HG02852 (cell line): ENCODE measurements around the gene CTSV.
"Not testable (repeated sequence)": the region's sequence is repeated elsewhere in the genome, so short reads cannot be mapped to it uniquely, and the experiment has no call there.

ENCODE experiments used
- ATAC-seq: cut with Tn5 transposase; IDR thresholded peaks from one replicate; pipeline ENCODE4 v1.9.1; 2021; ENCODE audit warnings: mild to moderate bottlenecking, moderate library complexity; ENCODE audit not compliant: unreplicated experiment

The CTSV gene

GRCh38 chr9:97045300-97045699 lies 6.4 kb upstream of the CTSV start:
- no peak for ATAC-seq

DNA sequence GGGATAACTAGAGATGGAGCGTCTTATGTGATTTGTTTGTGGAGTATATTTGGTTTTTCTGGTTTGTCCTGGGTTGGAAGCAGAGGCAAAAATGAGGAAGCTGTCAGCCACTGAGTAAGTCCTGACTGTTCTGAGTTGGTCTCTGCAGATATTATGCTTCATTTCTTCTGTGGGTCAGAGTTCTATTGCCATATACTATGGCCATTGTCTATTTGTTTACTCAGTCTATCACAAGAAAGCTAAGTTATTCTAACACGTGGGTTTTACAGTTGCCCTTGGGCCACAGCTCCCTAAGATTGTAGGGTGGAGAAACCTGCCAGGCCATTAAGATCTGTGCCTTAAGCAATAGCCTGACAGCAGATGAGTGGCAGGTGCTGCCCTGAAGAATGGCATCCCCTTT lies 3.0 kb upstream of the CTSV start:
- ATAC-seq = no peak

DNA sequence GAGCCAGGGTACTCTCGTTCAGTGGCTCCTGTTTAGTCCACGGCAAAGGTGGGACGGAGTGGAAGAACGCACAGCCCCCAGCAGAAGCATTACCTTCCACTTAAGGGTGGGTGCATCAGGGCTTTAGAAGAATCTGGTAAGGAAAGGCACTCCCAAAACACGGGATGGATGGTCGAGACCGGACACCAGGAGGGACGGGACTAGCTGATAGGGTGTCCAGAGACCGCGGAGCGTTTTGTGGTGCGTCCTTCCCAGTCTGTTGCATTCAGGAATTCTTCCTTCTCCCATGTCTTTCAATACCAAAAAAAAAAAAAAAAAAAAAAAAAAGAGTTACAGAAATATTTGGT lies 545 bp upstream of the CTSV start:
- ATAC-seq = peak; percentile 24

GRCh38 chr9:97023505-97023904 lies 15.4 kb downstream of the CTSV start:
- ATAC-seq = not testable (repeated sequence)

- ATAC-seq = peak; percentile 75
These were observed 25.5 kb downstream of the CTSV start for GRCh38 chr9:97013151-97014132.

- peak; percentile 71 for ATAC-seq
These were observed 26.3 kb downstream of the CTSV start for GRCh38 chr9:97012617-97013016.

DNA sequence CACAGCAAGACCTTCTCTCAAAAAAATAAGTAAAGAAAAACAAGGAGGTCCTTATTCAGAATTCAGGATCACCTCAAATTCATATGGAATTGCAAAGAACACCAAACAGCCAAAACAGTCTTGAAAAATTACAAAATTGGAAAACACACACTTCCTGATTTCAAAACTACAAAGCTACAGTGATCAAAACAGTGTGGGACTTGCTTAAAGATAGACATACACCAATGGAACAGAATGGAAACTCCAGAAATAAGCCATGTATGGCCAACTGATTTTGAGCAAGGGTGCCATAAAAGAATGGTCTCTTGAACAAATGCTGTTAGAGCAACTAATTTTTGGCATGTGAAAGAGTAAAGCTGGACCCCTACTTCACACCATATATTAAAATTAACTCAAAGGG lies 36.7 kb downstream of the CTSV start:
- ATAC-seq = not testable (repeated sequence)

DNA sequence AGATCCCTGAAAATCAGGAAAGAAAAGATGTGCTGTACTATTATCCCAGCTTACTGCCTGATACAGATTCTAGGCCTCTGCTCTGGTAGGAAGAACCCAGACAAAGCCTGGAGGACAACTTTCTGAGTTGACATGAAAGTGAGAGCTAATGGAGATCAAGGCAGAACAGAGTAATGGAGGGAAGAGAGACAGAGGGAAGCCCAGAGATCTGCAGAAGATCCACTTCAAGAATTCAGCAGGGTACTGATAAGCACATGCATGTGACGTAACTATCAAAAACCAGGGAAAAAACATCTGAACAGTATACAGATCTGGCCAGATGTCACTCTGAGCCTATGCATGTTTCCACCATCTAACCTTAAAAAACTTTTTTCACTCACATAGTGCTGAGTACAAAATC lies 37.6 kb downstream of the CTSV start:
- ATAC-seq = not testable (repeated sequence)

DNA sequence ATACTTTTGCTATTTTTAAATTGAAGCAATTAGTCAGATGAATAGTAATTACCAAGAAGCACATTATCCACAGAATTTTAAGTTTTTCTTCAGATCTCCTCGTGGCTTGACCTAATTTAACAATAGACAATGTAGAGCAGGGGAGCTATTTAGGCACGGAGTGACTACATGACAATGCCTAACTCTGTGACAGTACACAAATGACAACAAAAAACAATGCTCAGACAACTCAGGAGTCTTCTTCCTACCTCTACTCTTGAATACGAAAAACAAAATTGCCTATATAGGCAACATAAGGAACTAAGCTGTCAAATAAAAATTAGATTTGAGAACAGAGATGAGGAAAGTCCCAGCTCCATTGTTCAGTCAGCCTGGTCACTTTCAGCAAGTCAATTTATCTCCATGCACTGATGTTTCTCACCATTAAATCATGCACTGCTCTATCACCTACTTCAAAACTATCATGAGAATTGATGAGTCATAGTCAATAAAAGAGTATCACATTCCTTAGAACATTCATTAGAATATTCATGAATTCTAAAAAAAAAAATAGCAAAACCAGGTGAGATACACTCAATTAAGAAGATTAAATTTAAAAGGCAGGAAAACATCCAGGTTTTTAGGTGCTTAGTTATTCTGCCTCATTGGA lies 38.7 kb downstream of the CTSV start:
- not testable (repeated sequence) for ATAC-seq

DNA sequence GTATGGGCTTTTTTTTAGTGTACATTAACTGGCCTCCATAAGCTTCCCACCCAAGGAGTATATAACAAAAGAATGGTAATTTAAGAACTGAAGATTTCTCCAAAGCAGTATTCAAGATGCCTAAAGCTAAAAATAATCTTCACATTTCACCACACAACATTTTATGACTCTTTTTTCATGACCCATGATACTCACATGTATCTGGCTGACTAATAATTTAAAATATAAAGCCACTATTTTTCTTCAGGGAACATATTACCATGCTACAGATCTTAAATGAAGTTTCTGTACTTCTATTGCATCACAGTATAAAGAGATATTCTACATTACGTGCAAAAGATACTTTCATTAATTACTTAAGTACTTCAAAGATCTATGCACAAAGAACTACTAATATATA lies 39.2 kb downstream of the CTSV start:
- ATAC-seq = not testable (repeated sequence)

GRCh38 chr9:96997009-96997701 lies 41.8 kb downstream of the CTSV start:
- ATAC-seq = not testable (repeated sequence)

- ATAC-seq = not testable (repeated sequence)
These were observed 44.4 kb downstream of the CTSV start for GRCh38 chr9:96994531-96995016.

DNA sequence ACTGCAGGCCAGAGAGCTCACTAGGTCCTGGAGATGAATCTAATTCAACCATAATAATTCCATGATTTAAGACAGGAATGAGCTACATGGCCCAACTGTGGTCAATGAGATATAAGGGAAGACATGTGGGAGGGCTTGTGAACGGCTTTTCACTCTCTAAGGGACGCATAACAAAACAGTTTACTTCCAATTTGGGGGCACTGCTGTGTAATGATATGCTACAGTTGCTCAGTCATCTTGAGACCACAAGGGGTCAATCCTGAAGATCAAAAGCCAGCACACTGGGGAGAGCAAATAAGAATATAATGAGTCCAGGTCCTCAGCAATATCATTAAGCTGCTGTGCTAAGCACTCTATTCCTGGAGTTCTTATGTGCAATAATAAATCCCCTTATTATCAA lies 46.6 kb downstream of the CTSV start:
- not testable (repeated sequence) for ATAC-seq

GRCh38 chr9:96989747-96990318 lies 49.1 kb downstream of the CTSV start:
- not testable (repeated sequence) for ATAC-seq

GRCh38 chr9:96984887-96985286 lies 54.1 kb downstream of the CTSV start:
- not testable (repeated sequence) for ATAC-seq

DNA sequence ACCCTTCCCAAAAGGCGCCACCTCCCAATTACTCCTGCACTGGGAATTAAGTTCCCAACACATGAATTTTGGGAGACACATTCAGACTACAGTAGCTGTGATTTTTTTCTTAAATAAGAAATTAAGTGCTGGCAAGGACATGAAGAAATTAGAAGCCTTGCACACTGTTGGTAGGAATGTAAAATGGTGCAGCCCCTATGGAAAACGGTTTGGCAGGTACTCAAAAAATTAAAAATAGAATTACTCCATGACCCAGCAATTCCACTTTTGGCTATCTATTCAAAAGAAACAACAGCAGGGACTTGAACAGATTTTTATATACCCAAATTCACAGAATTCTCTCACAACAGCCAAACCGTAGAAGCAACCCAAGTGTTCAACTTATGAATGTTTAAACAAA lies 54.8 kb downstream of the CTSV start:
- not testable (repeated sequence) for ATAC-seq

DNA sequence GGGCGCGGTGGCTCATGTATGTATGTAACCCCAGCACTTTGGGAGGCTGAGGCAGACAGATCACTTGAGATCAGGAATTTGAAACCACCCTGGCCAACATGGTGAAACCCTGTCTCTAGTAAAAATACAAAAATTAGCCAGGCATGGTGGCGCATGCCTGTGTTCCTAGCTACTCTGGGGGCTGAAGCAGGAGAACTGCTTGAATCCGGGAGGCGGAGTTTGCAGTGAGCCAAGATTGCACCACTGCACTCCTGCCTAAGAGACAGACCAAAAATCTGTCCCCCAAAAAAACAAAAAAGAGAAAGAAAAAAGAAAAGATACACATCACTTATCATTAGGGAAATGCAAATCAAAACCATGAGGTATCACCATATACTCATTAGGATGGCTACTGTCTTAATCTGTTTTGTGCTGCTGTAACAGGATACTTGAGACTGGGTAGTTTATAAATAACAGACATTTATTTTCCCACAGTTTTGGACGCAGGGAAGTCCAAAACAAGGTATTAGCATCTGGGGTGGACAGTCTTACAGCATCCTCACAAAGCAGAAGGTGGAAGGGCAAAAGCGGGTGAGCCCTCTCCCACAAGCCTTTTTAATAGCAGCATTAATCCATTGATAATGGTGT lies 55.3 kb downstream of the CTSV start:
- not testable (repeated sequence) for ATAC-seq
